HepG2 (cell line): Measurements from ENCODE around the gene CCDC106.

ENCODE experiments used
- CHD2 ChIP-seq: IDR thresholded peaks from 2 replicates; pipeline ENCODE4 v1.6.1; 2011; ENCODE audit warnings: low read depth, low read length, improper control_type of control experiment
- DPF2 ChIP-seq: sonication (generic); formaldehyde crosslinking; IDR thresholded peaks from 2 replicates; pipeline ENCODE4 v1.4.0; 2020; ENCODE audit warnings: mild to moderate bottlenecking, low read depth, missing genetic modification reagents, borderline replicate concordance
- FOSL1 ChIP-seq: sonication (generic); formaldehyde crosslinking; IDR thresholded peaks from 2 replicates; pipeline ENCODE4 v1.9.0; 2021; ENCODE audit warnings: missing genetic modification reagents, borderline replicate concordance
- MIER3 ChIP-seq: IDR thresholded peaks from 2 replicates; pipeline ENCODE4 v1.6.1; 2016; ENCODE audit warnings: missing compliant biosample characterization, borderline replicate concordance
- PRDM4 ChIP-seq: sonication (generic); formaldehyde crosslinking; IDR thresholded peaks from 2 replicates; pipeline ENCODE4 v1.9.0; 2021; ENCODE audit warnings: missing genetic modification reagents, borderline replicate concordance
- TF ChIP-seq, protein P1 (sequence below): sonication (generic); formaldehyde crosslinking; IDR thresholded peaks from 2 replicates; pipeline ENCODE4 v1.4.0; 2020; ENCODE audit warnings: missing genetic modification reagents, mild to moderate bottlenecking, borderline replicate concordance
- TF ChIP-seq, protein P2 (sequence below): sonication (generic); formaldehyde crosslinking; IDR thresholded peaks from 2 replicates; pipeline ENCODE4 v1.5.0; 2020; ENCODE audit warnings: missing genetic modification reagents

- TF ChIP-seq MIER3 (no peak), DPF2 (no peak), CHD2 (no peak), PRDM4 (no peak), FOSL1 (CRISPR knock-in tag) (no peak)
- TF ChIP-seq, protein P1, sequence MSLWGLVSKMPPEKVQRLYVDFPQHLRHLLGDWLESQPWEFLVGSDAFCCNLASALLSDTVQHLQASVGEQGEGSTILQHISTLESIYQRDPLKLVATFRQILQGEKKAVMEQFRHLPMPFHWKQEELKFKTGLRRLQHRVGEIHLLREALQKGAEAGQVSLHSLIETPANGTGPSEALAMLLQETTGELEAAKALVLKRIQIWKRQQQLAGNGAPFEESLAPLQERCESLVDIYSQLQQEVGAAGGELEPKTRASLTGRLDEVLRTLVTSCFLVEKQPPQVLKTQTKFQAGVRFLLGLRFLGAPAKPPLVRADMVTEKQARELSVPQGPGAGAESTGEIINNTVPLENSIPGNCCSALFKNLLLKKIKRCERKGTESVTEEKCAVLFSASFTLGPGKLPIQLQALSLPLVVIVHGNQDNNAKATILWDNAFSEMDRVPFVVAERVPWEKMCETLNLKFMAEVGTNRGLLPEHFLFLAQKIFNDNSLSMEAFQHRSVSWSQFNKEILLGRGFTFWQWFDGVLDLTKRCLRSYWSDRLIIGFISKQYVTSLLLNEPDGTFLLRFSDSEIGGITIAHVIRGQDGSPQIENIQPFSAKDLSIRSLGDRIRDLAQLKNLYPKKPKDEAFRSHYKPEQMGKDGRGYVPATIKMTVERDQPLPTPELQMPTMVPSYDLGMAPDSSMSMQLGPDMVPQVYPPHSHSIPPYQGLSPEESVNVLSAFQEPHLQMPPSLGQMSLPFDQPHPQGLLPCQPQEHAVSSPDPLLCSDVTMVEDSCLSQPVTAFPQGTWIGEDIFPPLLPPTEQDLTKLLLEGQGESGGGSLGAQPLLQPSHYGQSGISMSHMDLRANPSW (CRISPR knock-in tag), result no peak
- TF ChIP-seq, protein P2, sequence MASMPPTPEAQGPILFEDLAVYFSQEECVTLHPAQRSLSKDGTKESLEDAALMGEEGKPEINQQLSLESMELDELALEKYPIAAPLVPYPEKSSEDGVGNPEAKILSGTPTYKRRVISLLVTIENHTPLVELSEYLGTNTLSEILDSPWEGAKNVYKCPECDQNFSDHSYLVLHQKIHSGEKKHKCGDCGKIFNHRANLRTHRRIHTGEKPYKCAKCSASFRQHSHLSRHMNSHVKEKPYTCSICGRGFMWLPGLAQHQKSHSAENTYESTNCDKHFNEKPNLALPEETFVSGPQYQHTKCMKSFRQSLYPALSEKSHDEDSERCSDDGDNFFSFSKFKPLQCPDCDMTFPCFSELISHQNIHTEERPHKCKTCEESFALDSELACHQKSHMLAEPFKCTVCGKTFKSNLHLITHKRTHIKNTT, result no peak
Observed at GRCh38 chr19:55681131-55682092, 33.4 kb downstream of the CCDC106 start.
